HEK293 (cell line): Measurements from ENCODE around the gene BANF2.
A peak's percentile ranks its signal among the peaks of the same experiment; 100 is the strongest.

Experiments
- CTCF ChIA-PET: fragments of 350-600 bp; formaldehyde crosslinking; extraction: SDS; loops from one replicate; lab custom pipeline; 2021; ENCODE audit warnings: antibody characterized with exemption; lab: Yijun Ruan, JAX
- POLR2A ChIA-PET: fragments of 300-600 bp; formaldehyde crosslinking; extraction: SDS; loops from one replicate; lab custom pipeline; 2020; ENCODE audit warnings: antibody characterized with exemption, inconsistent platforms; lab: Yijun Ruan, JAX
- H3K27ac ChIP-seq: fragments of 200-500 bp; sonication (Bioruptor generic); 2 replicates; pipeline ENCODE4 v1.5.1; 2014; ENCODE audit warnings: low read depth, low read length, control low read depth, inconsistent platforms; ENCODE audit errors: extremely low read depth
- H3K36me3 ChIP-seq, 2 experiments: fragments of 200-500 bp in 1 of 2; sonication (Bioruptor generic) in 1 of 2; 1 replicate in 1 of 2; 2 replicates in 1 of 2; pipeline ENCODE4 v1.5.1; 2014 to 2017; ENCODE audit warnings: inconsistent platforms in 2 of 2, low read length in 2 of 2; ENCODE audit not compliant: control insufficient read depth in 2 of 2, insufficient read depth in 1 of 2
- H3K4me1 ChIP-seq: fragments of 200-500 bp; sonication (Bioruptor generic); 2 replicates; pipeline ENCODE4 v1.5.1; 2014; ENCODE audit warnings: mild to moderate bottlenecking, low read length, inconsistent platforms; ENCODE audit not compliant: control insufficient read depth, insufficient read depth
- H3K4me3 ChIP-seq: 2 replicates; pipeline ENCODE4 v1.5.1; 2011; ENCODE audit warnings: low read depth, mild to moderate bottlenecking, control low read depth, low read length, moderate library complexity
- H3K9me3 ChIP-seq: fragments of 200-500 bp; sonication (Bioruptor generic); 2 replicates; pipeline ENCODE4 v1.5.1; 2014; ENCODE audit warnings: low read depth, low read length, inconsistent platforms; ENCODE audit not compliant: control insufficient read depth, insufficient read depth
- OSR2 ChIP-seq: fragments of 450-650 bp; formaldehyde crosslinking; IDR thresholded peaks from 2 replicates; pipeline ENCODE4 v1.5.1; 2016; ENCODE audit warnings: missing biosample characterization, missing genetic modification characterization
- SETDB1 ChIP-seq: IDR thresholded peaks from one replicate; pipeline ENCODE4 v1.6.1; 2017; ENCODE audit warnings: mild to moderate bottlenecking, low read length, moderate library complexity, mixed read lengths; ENCODE audit not compliant: insufficient read length
- SP7 ChIP-seq: fragments of 450-650 bp; formaldehyde crosslinking; IDR thresholded peaks from 2 replicates; pipeline ENCODE4 v1.5.1; 2016; ENCODE audit warnings: missing biosample characterization, missing genetic modification characterization
- YY1 ChIP-seq: fragments of 450-650 bp; formaldehyde crosslinking; IDR thresholded peaks from 2 replicates; pipeline ENCODE4 v1.5.1; 2018; ENCODE audit warnings: missing biosample characterization, missing genetic modification characterization
- ZNF10 ChIP-seq: fragments of 450-650 bp; formaldehyde crosslinking; IDR thresholded peaks from 2 replicates; pipeline ENCODE4 v1.5.1; 2017; ENCODE audit warnings: missing biosample characterization, missing genetic modification characterization
- ZNF114 ChIP-seq: fragments of 450-650 bp; formaldehyde crosslinking; IDR thresholded peaks from 2 replicates; pipeline ENCODE4 v1.5.0; 2017; ENCODE audit warnings: missing biosample characterization, missing genetic modification characterization
- ZNF155 ChIP-seq: fragments of 450-650 bp; formaldehyde crosslinking; IDR thresholded peaks from 2 replicates; pipeline ENCODE4 v1.5.1; 2016; ENCODE audit warnings: missing biosample characterization, missing genetic modification characterization
- ZNF16 ChIP-seq: fragments of 450-650 bp; formaldehyde crosslinking; IDR thresholded peaks from 2 replicates; pipeline ENCODE4 v1.5.1; 2016; ENCODE audit warnings: low read depth, missing biosample characterization, missing genetic modification characterization
- ZNF223 ChIP-seq: fragments of 450-650 bp; formaldehyde crosslinking; IDR thresholded peaks from 2 replicates; pipeline ENCODE4 v1.5.1; 2016; ENCODE audit warnings: missing biosample characterization, missing genetic modification characterization
- ZNF248 ChIP-seq: fragments of 450-650 bp; formaldehyde crosslinking; IDR thresholded peaks from 2 replicates; pipeline ENCODE4 v1.5.1; 2017; ENCODE audit warnings: missing biosample characterization, missing genetic modification characterization
- ZNF324 ChIP-seq: fragments of 450-650 bp; formaldehyde crosslinking; IDR thresholded peaks from 2 replicates; pipeline ENCODE4 v1.5.1; 2016; ENCODE audit warnings: missing biosample characterization, missing genetic modification characterization
- ZNF335 ChIP-seq: fragments of 450-650 bp; formaldehyde crosslinking; conservative IDR thresholded peaks from 2 replicates; pipeline ENCODE4 v1.5.1; 2016; ENCODE audit warnings: missing biosample characterization, missing genetic modification characterization
- ZNF366 ChIP-seq: fragments of 450-650 bp; formaldehyde crosslinking; conservative IDR thresholded peaks from 2 replicates; pipeline ENCODE4 v1.5.1; 2016; ENCODE audit warnings: missing biosample characterization, missing genetic modification characterization
- ZNF423 ChIP-seq: fragments of 450-650 bp; formaldehyde crosslinking; IDR thresholded peaks from 2 replicates; pipeline ENCODE4 v1.5.1; 2016; ENCODE audit warnings: missing biosample characterization, missing genetic modification characterization
- ZNF518A ChIP-seq: fragments of 450-650 bp; formaldehyde crosslinking; conservative IDR thresholded peaks from 2 replicates; pipeline ENCODE4 v1.5.1; 2016; ENCODE audit warnings: low read depth, missing biosample characterization, missing genetic modification characterization
- ZNF529 ChIP-seq: fragments of 450-650 bp; formaldehyde crosslinking; IDR thresholded peaks from 2 replicates; pipeline ENCODE4 v1.5.1; 2017; ENCODE audit warnings: missing genetic modification characterization, missing biosample characterization; ENCODE audit not compliant: insufficient replicate concordance
- ZNF544 ChIP-seq: fragments of 450-650 bp; formaldehyde crosslinking; IDR thresholded peaks from 2 replicates; pipeline ENCODE4 v1.5.0; 2017; ENCODE audit warnings: missing biosample characterization, missing genetic modification characterization
- ZNF549 ChIP-seq: fragments of 450-650 bp; IDR thresholded peaks from 2 replicates; pipeline ENCODE4 v1.5.1; 2018; ENCODE audit warnings: missing biosample characterization, missing genetic modification characterization, mild to moderate bottlenecking, inconsistent platforms, moderate library complexity
- ZNF561 ChIP-seq: fragments of 450-650 bp; IDR thresholded peaks from 2 replicates; pipeline ENCODE4 v1.5.1; 2018; ENCODE audit warnings: missing biosample characterization, missing genetic modification characterization, borderline replicate concordance
- ZNF585B ChIP-seq: fragments of 450-650 bp; formaldehyde crosslinking; IDR thresholded peaks from 2 replicates; pipeline ENCODE4 v1.5.1; 2016; ENCODE audit warnings: missing biosample characterization, missing genetic modification characterization
- ZNF629 ChIP-seq: fragments of 450-650 bp; formaldehyde crosslinking; IDR thresholded peaks from 2 replicates; pipeline ENCODE4 v1.5.1; 2017; ENCODE audit warnings: missing biosample characterization, missing genetic modification characterization
- ZNF660 ChIP-seq: fragments of 450-650 bp; IDR thresholded peaks from 2 replicates; pipeline ENCODE4 v1.5.1; 2018; ENCODE audit warnings: missing biosample characterization, mild to moderate bottlenecking, missing genetic modification characterization
- ZNF670 ChIP-seq: fragments of 450-650 bp; formaldehyde crosslinking; IDR thresholded peaks from 2 replicates; pipeline ENCODE4 v1.5.1; 2016; ENCODE audit warnings: missing biosample characterization, missing genetic modification characterization, low read depth
- ZNF704 ChIP-seq: fragments of 450-650 bp; formaldehyde crosslinking; IDR thresholded peaks from 2 replicates; pipeline ENCODE4 v1.5.1; 2016; ENCODE audit warnings: missing biosample characterization, missing genetic modification characterization
- ZNF843 ChIP-seq: fragments of 450-650 bp; formaldehyde crosslinking; IDR thresholded peaks from 2 replicates; pipeline ENCODE4 v1.5.1; 2016; ENCODE audit warnings: missing biosample characterization, missing genetic modification characterization
- ZSCAN18 ChIP-seq: fragments of 450-650 bp; formaldehyde crosslinking; IDR thresholded peaks from 2 replicates; pipeline ENCODE4 v1.5.1; 2016; ENCODE audit warnings: missing biosample characterization, missing genetic modification characterization
- TF ChIP-seq, protein P1 (sequence below): fragments of 450-650 bp; formaldehyde crosslinking; IDR thresholded peaks from 2 replicates; pipeline ENCODE4 v1.5.1; 2016; ENCODE audit warnings: missing biosample characterization, missing genetic modification characterization, borderline replicate concordance
- TF ChIP-seq, protein P2 (sequence below): IDR thresholded peaks from 2 replicates; pipeline ENCODE4 v1.6.1; 2011; ENCODE audit warnings: mild to moderate bottlenecking, low read depth, low read length, borderline replicate concordance

Gene BANF2

GRCh38 chr20:17681726-17682102 lies 18.1 kb upstream of the BANF2 start:
- POLR2A ChIA-PET, result interaction anchor here (0.8 to 2.1 kb wide), 14 partner anchors 9 to 606 kb away, joined by 3 to 16 read pairs (median 5); partner anchors contain the start of genes BFSP1, DSTN, MGME1 and SNX5

GRCh38 chr20:17682103-17682888 lies 17.5 kb upstream of the BANF2 start, which contains the start of gene RRBP1:
RRBP1 (minus strand) TSS chr20:17682242; CDS start chr20:17660507, 21,735 bp downstream.
- peak within 1 kb of the TSS; percentile 72 for H3K27ac ChIP-seq
- ChIA-PET CTCF (interaction anchor here (0.5 to 1.8 kb wide), 29 partner anchors 9 to 324 kb away, joined by 3 to 10 read pairs (median 4); partner anchors contain the start of gene BANF2), POLR2A (interaction anchor here (0.5 to 2.1 kb wide), 24 partner anchors 9 to 606 kb away, joined by 3 to 16 read pairs (median 4); partner anchors contain the start of genes BANF2, BFSP1, DSTN and MGME1)
- no peak for TF ChIP-seq ZNF585B (tag by site-specific recombination)
- 0 out of 2 replicates have a peak, but pooled peaks have one; percentile 20 for TF ChIP-seq ZNF518A (tag by site-specific recombination)
- no peak for TF ChIP-seq ZNF843 (tag by site-specific recombination)
- TF ChIP-seq ZNF549 (tag by site-specific recombination), result no peak
- TF ChIP-seq, protein P1, sequence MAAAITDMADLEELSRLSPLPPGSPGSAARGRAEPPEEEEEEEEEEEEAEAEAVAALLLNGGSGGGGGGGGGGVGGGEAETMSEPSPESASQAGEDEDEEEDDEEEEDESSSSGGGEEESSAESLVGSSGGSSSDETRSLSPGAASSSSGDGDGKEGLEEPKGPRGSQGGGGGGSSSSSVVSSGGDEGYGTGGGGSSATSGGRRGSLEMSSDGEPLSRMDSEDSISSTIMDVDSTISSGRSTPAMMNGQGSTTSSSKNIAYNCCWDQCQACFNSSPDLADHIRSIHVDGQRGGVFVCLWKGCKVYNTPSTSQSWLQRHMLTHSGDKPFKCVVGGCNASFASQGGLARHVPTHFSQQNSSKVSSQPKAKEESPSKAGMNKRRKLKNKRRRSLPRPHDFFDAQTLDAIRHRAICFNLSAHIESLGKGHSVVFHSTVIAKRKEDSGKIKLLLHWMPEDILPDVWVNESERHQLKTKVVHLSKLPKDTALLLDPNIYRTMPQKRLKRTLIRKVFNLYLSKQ (tag by site-specific recombination), result no peak
- no peak for TF ChIP-seq SETDB1
- peak; percentile 54 for TF ChIP-seq ZNF335 (tag by site-specific recombination)
- no peak for TF ChIP-seq ZNF670 (tag by site-specific recombination)
- TF ChIP-seq ZNF529 (tag by site-specific recombination), result no peak
- TF ChIP-seq, protein P2, sequence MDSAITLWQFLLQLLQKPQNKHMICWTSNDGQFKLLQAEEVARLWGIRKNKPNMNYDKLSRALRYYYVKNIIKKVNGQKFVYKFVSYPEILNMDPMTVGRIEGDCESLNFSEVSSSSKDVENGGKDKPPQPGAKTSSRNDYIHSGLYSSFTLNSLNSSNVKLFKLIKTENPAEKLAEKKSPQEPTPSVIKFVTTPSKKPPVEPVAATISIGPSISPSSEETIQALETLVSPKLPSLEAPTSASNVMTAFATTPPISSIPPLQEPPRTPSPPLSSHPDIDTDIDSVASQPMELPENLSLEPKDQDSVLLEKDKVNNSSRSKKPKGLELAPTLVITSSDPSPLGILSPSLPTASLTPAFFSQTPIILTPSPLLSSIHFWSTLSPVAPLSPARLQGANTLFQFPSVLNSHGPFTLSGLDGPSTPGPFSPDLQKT, result no peak
- peak; percentile 44; the same call in 1 of the 2 replicates for TF ChIP-seq SP7
- TF ChIP-seq ZNF366, result no peak
- TF ChIP-seq ZNF423 (tag by site-specific recombination), result no peak

More at GRCh38 chr20:17681726-17682102, 18.1 kb upstream of the BANF2 start:
- TF ChIP-seq OSR2 (tag by site-specific recombination), result no peak
- no peak for TF ChIP-seq ZNF544 (tag by site-specific recombination)
- TF ChIP-seq ZNF704 (tag by site-specific recombination), result no peak
- no peak for TF ChIP-seq ZNF585B (tag by site-specific recombination)
- no peak for TF ChIP-seq YY1 (tag by site-specific recombination)
- TF ChIP-seq ZNF324 (tag by site-specific recombination), result no peak
- no peak for TF ChIP-seq ZNF10
- TF ChIP-seq ZNF248, result no peak
- TF ChIP-seq ZSCAN18 (tag by site-specific recombination), result no peak
- TF ChIP-seq ZNF16 (tag by site-specific recombination), result no peak
- no peak for TF ChIP-seq ZNF561 (tag by site-specific recombination)
- no peak for TF ChIP-seq ZNF629 (tag by site-specific recombination)
- TF ChIP-seq ZNF223, result no peak
- TF ChIP-seq ZNF155 (tag by site-specific recombination), result no peak
- no peak for TF ChIP-seq ZNF114 (tag by site-specific recombination)
- no peak for TF ChIP-seq ZNF660
- Histone ChIP-seq H3K4me1 (peaks cover 5% of the 10 kb centered on the region; the same call in 1 of the 2 replicates), H3K27ac (peak overlapping the region; percentile 64; the same call in 1 of the 2 replicates), H3K9me3 (no peaks in the 10 kb centered on the region), H3K36me3 (peaks cover 0 to 28% of the 10 kb centered on the region in 2 experiments; a peak in 2 of 3 replicates), H3K4me3 (peak overlapping the region; percentile 72)
- CTCF ChIA-PET, result interaction anchor here (0.6 to 1.8 kb wide), 13 partner anchors 9 to 325 kb away, joined by 3 to 10 read pairs (median 4); no protein-coding TSS in a partner anchor

More at GRCh38 chr20:17682103-17682888, 17.5 kb upstream of the BANF2 start, which contains the start of gene RRBP1:
- H3K4me3 ChIP-seq, result peak within 1 kb of the TSS; percentile 72
- H3K9me3 ChIP-seq, result no peaks in the 10 kb centered on the region
- H3K36me3 ChIP-seq, result peaks cover 0 to 22% of the 10 kb centered on the region in 2 experiments; a peak in 2 of 3 replicates
- H3K4me1 ChIP-seq, result peaks cover 5% of the 10 kb centered on the region; the same call in 1 of the 2 replicates
